Measurements from ENCODE around the gene ZNF562.

DNA sequence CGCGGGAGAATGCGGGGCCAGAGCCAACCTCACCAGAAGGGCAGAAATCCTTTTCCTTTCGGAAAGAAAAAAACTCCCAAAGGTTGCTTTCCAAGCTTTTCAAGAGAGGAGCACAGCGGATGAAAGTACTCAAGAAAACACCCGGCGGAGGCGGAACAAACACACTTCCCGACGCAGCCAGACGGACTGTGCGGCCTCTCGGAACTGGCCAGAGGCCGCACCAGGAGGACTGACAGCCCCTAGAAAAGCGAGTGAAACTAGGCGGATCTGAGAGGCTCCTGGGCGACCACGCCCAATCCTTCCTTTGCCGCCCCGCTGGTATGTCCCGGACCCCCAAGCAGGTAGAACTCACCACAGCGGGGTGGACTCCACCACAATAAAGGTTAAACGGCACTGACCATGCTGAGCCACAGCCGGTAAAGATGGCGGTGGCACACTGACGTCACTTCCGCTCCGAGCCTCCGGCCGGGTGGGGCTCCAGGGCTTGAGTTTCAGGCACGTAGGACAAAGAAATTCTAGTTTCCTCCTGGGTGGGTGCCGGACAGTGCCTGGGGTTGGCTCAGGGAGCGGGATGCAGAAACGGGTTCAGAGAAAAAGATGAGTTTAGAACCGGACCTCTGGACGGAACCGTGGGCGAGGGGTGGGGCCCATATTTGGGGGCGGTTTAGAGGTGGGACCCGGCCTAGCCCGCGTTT, at the start of gene ZNF562:
- TF ChIP-seq, protein P1, sequence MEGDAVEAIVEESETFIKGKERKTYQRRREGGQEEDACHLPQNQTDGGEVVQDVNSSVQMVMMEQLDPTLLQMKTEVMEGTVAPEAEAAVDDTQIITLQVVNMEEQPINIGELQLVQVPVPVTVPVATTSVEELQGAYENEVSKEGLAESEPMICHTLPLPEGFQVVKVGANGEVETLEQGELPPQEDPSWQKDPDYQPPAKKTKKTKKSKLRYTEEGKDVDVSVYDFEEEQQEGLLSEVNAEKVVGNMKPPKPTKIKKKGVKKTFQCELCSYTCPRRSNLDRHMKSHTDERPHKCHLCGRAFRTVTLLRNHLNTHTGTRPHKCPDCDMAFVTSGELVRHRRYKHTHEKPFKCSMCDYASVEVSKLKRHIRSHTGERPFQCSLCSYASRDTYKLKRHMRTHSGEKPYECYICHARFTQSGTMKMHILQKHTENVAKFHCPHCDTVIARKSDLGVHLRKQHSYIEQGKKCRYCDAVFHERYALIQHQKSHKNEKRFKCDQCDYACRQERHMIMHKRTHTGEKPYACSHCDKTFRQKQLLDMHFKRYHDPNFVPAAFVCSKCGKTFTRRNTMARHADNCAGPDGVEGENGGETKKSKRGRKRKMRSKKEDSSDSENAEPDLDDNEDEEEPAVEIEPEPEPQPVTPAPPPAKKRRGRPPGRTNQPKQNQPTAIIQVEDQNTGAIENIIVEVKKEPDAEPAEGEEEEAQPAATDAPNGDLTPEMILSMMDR (IDR thresholded peaks at IDR 0.05), result no peak
- TF ChIP-seq POLR2A (IDR thresholded peaks at IDR 0.05) (peak; percentile 33), POLR2AphosphoS5 (IDR thresholded peaks at IDR 0.05) (peak; percentile 84)

Data from prostate gland (tissue), 2 donors.